ENCODE results near the gene REXO5. TPM values are rescaled to one million over a fixed set of nuclear protein-coding genes. Genes with fewer than 3 reads are reported as not detected.
A peak's percentile ranks its signal among the peaks of the same experiment; 100 is the strongest.

The REXO5 gene
- total RNA-seq, 1 experiment from 2014 or later: 10.4 TPM

DNA sequence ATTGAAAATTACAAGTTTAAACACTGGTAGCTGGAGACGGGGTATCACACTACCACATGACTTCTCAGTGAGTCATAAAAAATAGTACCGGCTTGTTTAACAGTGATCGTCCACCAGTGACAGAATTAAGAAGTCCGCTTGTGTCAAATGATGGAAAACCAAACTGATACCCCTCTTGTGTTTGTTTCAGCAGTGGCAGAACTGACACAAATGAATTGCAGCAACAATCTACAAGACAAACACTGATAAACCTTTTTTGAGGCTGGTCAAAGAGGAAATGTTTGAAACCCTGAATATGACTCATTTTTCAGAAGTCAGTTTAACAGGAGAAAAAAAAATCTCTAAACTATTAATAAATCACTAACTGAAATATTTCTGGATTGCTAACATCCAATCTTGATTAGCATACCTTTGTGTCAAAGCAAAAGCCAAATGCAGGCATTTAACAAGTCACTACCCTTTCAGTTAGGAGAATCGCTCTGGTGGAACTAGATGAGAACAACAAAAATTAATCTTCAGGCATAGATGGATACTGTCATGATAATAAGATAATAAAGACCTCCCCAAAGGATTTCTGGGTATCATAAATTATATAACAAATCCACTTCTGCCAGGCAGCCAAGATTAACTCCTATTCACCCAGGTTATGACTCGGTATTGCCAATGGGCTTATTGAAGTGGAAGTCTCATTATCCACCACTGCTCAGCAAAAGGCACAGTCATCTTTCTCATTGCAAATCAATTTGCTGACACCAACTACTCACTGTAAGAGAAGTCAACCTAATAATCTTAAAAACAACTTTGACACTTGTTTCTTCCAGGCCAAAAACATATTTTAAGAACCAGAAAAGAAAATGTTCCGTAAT is 73.1 kb downstream of the REXO5 start:
- no TSS peak for BruUV-seq (replicated peaks)
- intact Hi-C loops (cut with micrococcal nuclease; ENCODE audit: unreplicated experiment): loop anchor here (2.0 kb wide), 1 partner anchor 21 kb away; the partner anchor contains the start of genes DCUN1D3 and LYRM1
- Mint-ChIP-seq H3K4me1 (ENCODE audit: low read depth, unreplicated experiment) (peaks cover 71% of the 10 kb centered on the region), H3K27ac (ENCODE audit: unreplicated experiment) (peak overlapping the region; percentile 69), H3K27me3 (ENCODE audit: unreplicated experiment) (no peaks in the 10 kb centered on the region), H3K9me3 (ENCODE audit: low read depth, unreplicated experiment) (no peaks in the 10 kb centered on the region), H3K36me3 (ENCODE audit: insufficient read depth, unreplicated experiment) (peaks cover 4% of the 10 kb centered on the region), H3K4me3 (ENCODE audit: low read depth, unreplicated experiment) (peak overlapping the region; percentile 56)
- no peak for DNase-seq
- TF ChIP-seq, protein P1, sequence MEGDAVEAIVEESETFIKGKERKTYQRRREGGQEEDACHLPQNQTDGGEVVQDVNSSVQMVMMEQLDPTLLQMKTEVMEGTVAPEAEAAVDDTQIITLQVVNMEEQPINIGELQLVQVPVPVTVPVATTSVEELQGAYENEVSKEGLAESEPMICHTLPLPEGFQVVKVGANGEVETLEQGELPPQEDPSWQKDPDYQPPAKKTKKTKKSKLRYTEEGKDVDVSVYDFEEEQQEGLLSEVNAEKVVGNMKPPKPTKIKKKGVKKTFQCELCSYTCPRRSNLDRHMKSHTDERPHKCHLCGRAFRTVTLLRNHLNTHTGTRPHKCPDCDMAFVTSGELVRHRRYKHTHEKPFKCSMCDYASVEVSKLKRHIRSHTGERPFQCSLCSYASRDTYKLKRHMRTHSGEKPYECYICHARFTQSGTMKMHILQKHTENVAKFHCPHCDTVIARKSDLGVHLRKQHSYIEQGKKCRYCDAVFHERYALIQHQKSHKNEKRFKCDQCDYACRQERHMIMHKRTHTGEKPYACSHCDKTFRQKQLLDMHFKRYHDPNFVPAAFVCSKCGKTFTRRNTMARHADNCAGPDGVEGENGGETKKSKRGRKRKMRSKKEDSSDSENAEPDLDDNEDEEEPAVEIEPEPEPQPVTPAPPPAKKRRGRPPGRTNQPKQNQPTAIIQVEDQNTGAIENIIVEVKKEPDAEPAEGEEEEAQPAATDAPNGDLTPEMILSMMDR (IDR thresholded peaks at IDR 0.05; ENCODE audit: unreplicated experiment): no peak
- CTCF ChIA-PET: interaction anchor here (1.1 kb wide), 1 partner anchor 223 kb away, joined by 3 read pairs; no protein-coding TSS in a partner anchor

DNA sequence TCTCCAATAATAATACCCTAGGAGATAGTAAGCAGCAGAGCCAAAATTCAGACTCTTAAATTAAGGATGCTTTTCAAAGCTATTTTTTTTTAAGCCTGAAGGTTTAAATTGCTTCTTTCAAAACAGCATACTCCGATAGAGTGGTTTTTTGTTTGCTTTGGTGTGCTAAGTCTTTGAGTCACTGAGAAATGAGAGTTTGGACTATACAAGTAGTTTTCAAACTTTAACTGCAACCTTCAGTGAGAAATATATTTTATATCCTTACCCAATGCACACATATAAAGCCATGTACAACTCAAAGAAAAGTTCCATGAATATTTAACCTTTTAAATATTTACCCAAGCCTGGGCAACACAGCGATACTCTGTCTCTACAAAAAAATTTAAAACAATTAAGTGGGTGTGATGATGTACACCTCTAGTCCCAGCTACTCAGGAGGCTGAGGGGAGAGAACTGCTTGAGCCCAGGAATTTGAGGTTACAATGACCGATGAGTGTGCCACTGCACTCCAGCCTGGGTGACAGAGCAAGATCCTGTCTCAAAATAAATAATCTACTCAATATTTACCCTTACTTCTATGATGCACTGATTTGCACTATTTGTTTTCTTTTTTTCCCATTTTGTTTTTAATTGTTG is 74.7 kb downstream of the REXO5 start:
- CTCF ChIA-PET: interaction anchor here (1.7 to 2.0 kb wide), 2 partner anchors 15 to 19 kb away, joined by 7 read pairs; partner anchors contain the start of gene DCUN1D3
- TF ChIP-seq, protein P1 (IDR thresholded peaks at IDR 0.05; ENCODE audit: unreplicated experiment): no peak
- no peak for DNase-seq
- peak overlapping the region; percentile 59 for H3K27ac Mint-ChIP-seq (ENCODE audit: unreplicated experiment)
- BruUV-seq (replicated peaks): no TSS peak
- peak overlapping the region; percentile 25 for H3K4me3 Mint-ChIP-seq (ENCODE audit: low read depth, unreplicated experiment)
- intact Hi-C loops (cut with micrococcal nuclease; ENCODE audit: unreplicated experiment): no loop called here
- peaks cover 57% of the 10 kb centered on the region for H3K4me1 Mint-ChIP-seq (ENCODE audit: low read depth, unreplicated experiment)
- peaks cover 4% of the 10 kb centered on the region for H3K36me3 Mint-ChIP-seq (ENCODE audit: insufficient read depth, unreplicated experiment)
- no peaks in the 10 kb centered on the region for H3K9me3 Mint-ChIP-seq (ENCODE audit: low read depth, unreplicated experiment)
- no peaks in the 10 kb centered on the region for H3K27me3 Mint-ChIP-seq (ENCODE audit: unreplicated experiment)

DNA sequence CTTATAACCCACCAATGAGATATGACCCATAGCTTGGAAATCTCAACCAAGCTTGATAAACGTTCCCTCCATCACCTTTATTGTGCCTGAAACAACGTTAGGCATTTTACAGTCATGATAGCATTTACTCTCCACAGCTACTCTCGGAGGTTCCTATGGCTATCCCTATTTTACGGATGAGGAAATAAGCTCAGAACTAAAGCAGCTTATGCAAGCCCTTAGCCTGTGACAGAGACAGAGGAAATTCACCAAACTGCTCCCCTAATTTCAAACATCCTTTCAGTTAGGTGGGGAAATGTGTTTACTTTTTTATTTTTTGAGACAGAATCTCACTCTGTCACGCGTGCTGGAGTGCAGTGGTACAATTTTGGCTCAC is 75.2 kb downstream of the REXO5 start:
- H3K36me3 Mint-ChIP-seq (ENCODE audit: insufficient read depth, unreplicated experiment): peaks cover 4% of the 10 kb centered on the region
- DNase-seq: no peak
- H3K9me3 Mint-ChIP-seq (ENCODE audit: low read depth, unreplicated experiment): no peaks in the 10 kb centered on the region
- peak overlapping the region; percentile 25 for H3K4me3 Mint-ChIP-seq (ENCODE audit: low read depth, unreplicated experiment)
- CTCF ChIA-PET: interaction anchor here (1.7 to 2.0 kb wide), 2 partner anchors 16 to 18 kb away, joined by 7 read pairs; partner anchors contain the start of gene DCUN1D3
- TF ChIP-seq, protein P1 (IDR thresholded peaks at IDR 0.05; ENCODE audit: unreplicated experiment): no peak
- H3K4me1 Mint-ChIP-seq (ENCODE audit: low read depth, unreplicated experiment): peaks cover 62% of the 10 kb centered on the region
- peak overlapping the region; percentile 59 for H3K27ac Mint-ChIP-seq (ENCODE audit: unreplicated experiment)
- no TSS peak for BruUV-seq (replicated peaks)
- H3K27me3 Mint-ChIP-seq (ENCODE audit: unreplicated experiment): no peaks in the 10 kb centered on the region
- intact Hi-C loops (cut with micrococcal nuclease; ENCODE audit: unreplicated experiment): no loop called here

DNA sequence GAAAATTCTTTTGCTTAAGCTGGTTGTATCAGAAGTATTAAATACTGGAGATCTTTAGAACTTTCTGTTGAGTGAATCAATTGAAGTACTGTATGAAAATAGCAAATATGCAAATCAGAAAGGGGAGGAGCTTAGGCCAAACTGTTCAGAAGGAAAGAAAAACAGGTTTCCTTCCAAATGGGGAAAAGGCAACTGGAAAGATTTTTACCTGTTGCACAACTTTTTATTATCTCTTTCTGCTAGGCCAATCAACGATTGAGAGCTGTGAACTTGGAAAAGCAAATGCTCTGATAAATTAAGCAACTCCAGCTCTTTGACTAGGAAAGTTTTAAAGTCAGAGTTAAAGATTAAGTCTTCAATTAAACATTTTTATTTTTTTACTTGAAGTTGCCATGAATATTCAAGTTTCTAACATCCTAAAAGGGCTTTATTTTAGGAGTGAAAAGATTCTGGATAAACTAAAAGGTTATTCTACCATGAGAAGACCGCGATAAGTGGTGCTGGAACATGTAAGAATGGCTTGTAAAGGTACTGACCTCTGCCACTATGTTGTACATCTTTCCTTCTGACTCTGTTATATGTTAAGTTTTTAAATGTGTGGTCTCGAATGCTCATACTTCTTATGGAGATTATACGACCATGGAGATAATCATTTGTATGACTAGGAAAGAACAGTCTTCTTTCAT is 77.4 kb downstream of the REXO5 start:
- H3K36me3 Mint-ChIP-seq (ENCODE audit: insufficient read depth, unreplicated experiment): peaks cover 4% of the 10 kb centered on the region
- peak overlapping the region; percentile 4 for H3K27ac Mint-ChIP-seq (ENCODE audit: unreplicated experiment)
- CTCF ChIA-PET: interaction anchor here (0.7 to 0.9 kb wide), 2 partner anchors 9 to 212 kb away, joined by 3 read pairs; no protein-coding TSS in a partner anchor
- no peak for DNase-seq
- H3K9me3 Mint-ChIP-seq (ENCODE audit: low read depth, unreplicated experiment): no peaks in the 10 kb centered on the region
- no peak overlapping the region for H3K4me3 Mint-ChIP-seq (ENCODE audit: low read depth, unreplicated experiment)
- peaks cover 68% of the 10 kb centered on the region for H3K4me1 Mint-ChIP-seq (ENCODE audit: low read depth, unreplicated experiment)
- BruUV-seq (replicated peaks): no TSS peak
- TF ChIP-seq, protein P1 (IDR thresholded peaks at IDR 0.05; ENCODE audit: unreplicated experiment): no peak
- H3K27me3 Mint-ChIP-seq (ENCODE audit: unreplicated experiment): no peaks in the 10 kb centered on the region
- intact Hi-C loops (cut with micrococcal nuclease; ENCODE audit: unreplicated experiment): no loop called here

All from Calu3 (cell line).